Measurements from ENCODE around the gene FAM131A. TPM values are rescaled to one million over a fixed set of nuclear protein-coding genes. Genes with fewer than 3 reads are reported as not detected.

FAM131A gene
- total and polyA plus RNA-seq, 9 of the 15 experiments (the other 6 are each of a cell fraction or from before 2014, with no cell fraction given): 0.48 to 11.1 (median 4.3) TPM

- TF ChIP-seq, protein P1, sequence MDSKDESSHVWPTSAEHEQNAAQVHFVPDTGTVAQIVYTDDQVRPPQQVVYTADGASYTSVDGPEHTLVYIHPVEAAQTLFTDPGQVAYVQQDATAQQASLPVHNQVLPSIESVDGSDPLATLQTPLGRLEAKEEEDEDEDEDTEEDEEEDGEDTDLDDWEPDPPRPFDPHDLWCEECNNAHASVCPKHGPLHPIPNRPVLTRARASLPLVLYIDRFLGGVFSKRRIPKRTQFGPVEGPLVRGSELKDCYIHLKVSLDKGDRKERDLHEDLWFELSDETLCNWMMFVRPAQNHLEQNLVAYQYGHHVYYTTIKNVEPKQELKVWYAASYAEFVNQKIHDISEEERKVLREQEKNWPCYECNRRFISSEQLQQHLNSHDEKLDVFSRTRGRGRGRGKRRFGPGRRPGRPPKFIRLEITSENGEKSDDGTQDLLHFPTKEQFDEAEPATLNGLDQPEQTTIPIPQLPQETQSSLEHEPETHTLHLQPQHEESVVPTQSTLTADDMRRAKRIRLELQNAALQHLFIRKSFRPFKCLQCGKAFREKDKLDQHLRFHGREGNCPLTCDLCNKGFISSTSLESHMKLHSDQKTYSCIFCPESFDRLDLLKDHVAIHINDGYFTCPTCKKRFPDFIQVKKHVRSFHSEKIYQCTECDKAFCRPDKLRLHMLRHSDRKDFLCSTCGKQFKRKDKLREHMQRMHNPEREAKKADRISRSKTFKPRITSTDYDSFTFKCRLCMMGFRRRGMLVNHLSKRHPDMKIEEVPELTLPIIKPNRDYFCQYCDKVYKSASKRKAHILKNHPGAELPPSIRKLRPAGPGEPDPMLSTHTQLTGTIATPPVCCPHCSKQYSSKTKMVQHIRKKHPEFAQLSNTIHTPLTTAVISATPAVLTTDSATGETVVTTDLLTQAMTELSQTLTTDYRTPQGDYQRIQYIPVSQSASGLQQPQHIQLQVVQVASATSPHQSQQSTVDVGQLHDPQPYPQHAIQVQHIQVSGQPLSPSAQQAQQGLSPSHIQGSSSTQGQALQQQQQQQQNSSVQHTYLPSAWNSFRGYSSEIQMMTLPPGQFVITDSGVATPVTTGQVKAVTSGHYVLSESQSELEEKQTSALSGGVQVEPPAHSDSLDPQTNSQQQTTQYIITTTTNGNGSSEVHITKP (IDR thresholded peaks at IDR 0.05; ENCODE audit: partially characterized antibody): peak; percentile 79
- TF ChIP-seq CAMTA2 (CRISPR knock-in tag; conservative IDR thresholded peaks at IDR 0.05): no peak; the same call in 1 of the 2 replicates
- peak; percentile 20 for TF ChIP-seq NEUROD1 (IDR thresholded peaks at IDR 0.05; ENCODE audit: borderline replicate concordance, low read depth, low read length, partially characterized antibody)
- TF ChIP-seq SNIP1 (IDR thresholded peaks at IDR 0.05; ENCODE audit: low read depth): no peak
- TF ChIP-seq THAP12 (CRISPR knock-in tag; IDR thresholded peaks at IDR 0.05): no peak
- 0 out of 2 replicates have a peak, but pooled peaks have one; percentile 67 for TF ChIP-seq RUNX1 (IDR thresholded peaks at IDR 0.05; ENCODE audit: low read depth)
- TF ChIP-seq TCF3 (CRISPR knock-in tag; IDR thresholded peaks at IDR 0.05): no peak
- TF ChIP-seq L3MBTL2 (IDR thresholded peaks at IDR 0.05): peak; percentile 88
- TF ChIP-seq RAD51 (IDR thresholded peaks at IDR 0.05; ENCODE audit: borderline replicate concordance, low read depth): no peak
- peak; percentile 2; the same call in 1 of the 2 replicates for TF ChIP-seq JUND (IDR thresholded peaks at IDR 0.05; ENCODE audit: borderline replicate concordance, low read depth, low read length)
- TF ChIP-seq JUND (tag; IDR thresholded peaks at IDR 0.05; ENCODE audit: borderline replicate concordance, low read depth, low read length): no peak
- no peak; the same call in 1 of the 2 replicates for TF ChIP-seq BCOR (IDR thresholded peaks at IDR 0.05)
- peak; percentile 56 for TF ChIP-seq FIP1L1 (IDR thresholded peaks at IDR 0.05; ENCODE audit: low read depth, low read length, poor library complexity, severe bottlenecking)
- TF ChIP-seq, protein P2, sequence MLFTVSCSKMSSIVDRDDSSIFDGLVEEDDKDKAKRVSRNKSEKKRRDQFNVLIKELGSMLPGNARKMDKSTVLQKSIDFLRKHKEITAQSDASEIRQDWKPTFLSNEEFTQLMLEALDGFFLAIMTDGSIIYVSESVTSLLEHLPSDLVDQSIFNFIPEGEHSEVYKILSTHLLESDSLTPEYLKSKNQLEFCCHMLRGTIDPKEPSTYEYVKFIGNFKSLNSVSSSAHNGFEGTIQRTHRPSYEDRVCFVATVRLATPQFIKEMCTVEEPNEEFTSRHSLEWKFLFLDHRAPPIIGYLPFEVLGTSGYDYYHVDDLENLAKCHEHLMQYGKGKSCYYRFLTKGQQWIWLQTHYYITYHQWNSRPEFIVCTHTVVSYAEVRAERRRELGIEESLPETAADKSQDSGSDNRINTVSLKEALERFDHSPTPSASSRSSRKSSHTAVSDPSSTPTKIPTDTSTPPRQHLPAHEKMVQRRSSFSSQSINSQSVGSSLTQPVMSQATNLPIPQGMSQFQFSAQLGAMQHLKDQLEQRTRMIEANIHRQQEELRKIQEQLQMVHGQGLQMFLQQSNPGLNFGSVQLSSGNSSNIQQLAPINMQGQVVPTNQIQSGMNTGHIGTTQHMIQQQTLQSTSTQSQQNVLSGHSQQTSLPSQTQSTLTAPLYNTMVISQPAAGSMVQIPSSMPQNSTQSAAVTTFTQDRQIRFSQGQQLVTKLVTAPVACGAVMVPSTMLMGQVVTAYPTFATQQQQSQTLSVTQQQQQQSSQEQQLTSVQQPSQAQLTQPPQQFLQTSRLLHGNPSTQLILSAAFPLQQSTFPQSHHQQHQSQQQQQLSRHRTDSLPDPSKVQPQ (CRISPR knock-in tag; IDR thresholded peaks at IDR 0.05; ENCODE audit: borderline replicate concordance): no peak
- peak; percentile 27; the same call in 1 of the 2 replicates for TF ChIP-seq SOX6 (IDR thresholded peaks at IDR 0.05)
- TF ChIP-seq, protein P3, sequence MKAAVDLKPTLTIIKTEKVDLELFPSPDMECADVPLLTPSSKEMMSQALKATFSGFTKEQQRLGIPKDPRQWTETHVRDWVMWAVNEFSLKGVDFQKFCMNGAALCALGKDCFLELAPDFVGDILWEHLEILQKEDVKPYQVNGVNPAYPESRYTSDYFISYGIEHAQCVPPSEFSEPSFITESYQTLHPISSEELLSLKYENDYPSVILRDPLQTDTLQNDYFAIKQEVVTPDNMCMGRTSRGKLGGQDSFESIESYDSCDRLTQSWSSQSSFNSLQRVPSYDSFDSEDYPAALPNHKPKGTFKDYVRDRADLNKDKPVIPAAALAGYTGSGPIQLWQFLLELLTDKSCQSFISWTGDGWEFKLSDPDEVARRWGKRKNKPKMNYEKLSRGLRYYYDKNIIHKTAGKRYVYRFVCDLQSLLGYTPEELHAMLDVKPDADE (conservative IDR thresholded peaks at IDR 0.05; ENCODE audit: control insufficient read depth, low read depth, low read length): peak; percentile 47; the same call in 1 of the 2 replicates
- no peak for TF ChIP-seq SAFB2 (IDR thresholded peaks at IDR 0.05; ENCODE audit: borderline replicate concordance, low read depth, low read length, severe bottlenecking)
Observed at GRCh38 chr3:184362668-184363546, 25.5 kb downstream of the FAM131A start (continued).
